GM21717 (cell line): ENCODE data around the gene EDEM3.
A peak's percentile ranks its signal among the peaks of the same experiment; 100 is the strongest.
"Not testable (repeated sequence)": the region's sequence is repeated elsewhere in the genome, so short reads cannot be mapped to it uniquely, and the experiment has no call there.

Experiments
- ATAC-seq: cut with Tn5 transposase; IDR thresholded peaks from one replicate; pipeline ENCODE4 v1.9.1; 2021; ENCODE audit warnings: mild to moderate bottlenecking, moderate library complexity; ENCODE audit not compliant: unreplicated experiment

The EDEM3 gene

GRCh38 chr1:184770181-184770979 lies 15.7 kb upstream of the EDEM3 start:
- ATAC-seq = no peak

- ATAC-seq = no peak
These were observed 14.6 kb upstream of the EDEM3 start for GRCh38 chr1:184769241-184769640.

- ATAC-seq = no peak
These were observed 13.8 kb upstream of the EDEM3 start for GRCh38 chr1:184768467-184768866.

- no peak for ATAC-seq
These were observed 12.9 kb upstream of the EDEM3 start for GRCh38 chr1:184767591-184767990.

GRCh38 chr1:184764483-184764882 lies 9.8 kb upstream of the EDEM3 start:
- no peak for ATAC-seq

- not testable (repeated sequence) for ATAC-seq
These were observed 8.9 kb upstream of the EDEM3 start for GRCh38 chr1:184763520-184763919.

GRCh38 chr1:184761969-184762485 lies 7.4 kb upstream of the EDEM3 start:
- no peak for ATAC-seq

- no peak for ATAC-seq
These were observed 5.0 kb upstream of the EDEM3 start for GRCh38 chr1:184759651-184760050.

- ATAC-seq = no peak
These were observed 4.5 kb upstream of the EDEM3 start for GRCh38 chr1:184759112-184759511.

- no peak for ATAC-seq
These were observed 3.2 kb upstream of the EDEM3 start for GRCh38 chr1:184757891-184758290.

- no peak for ATAC-seq
These were observed 2.7 kb upstream of the EDEM3 start for GRCh38 chr1:184757406-184757805.

GRCh38 chr1:184755226-184756065 lies 788 bp upstream of the EDEM3 start:
- peak; percentile 10 for ATAC-seq

GRCh38 chr1:184753608-184754475 lies 816 bp downstream of the EDEM3 start:
- ATAC-seq = peak; percentile 6

GRCh38 chr1:184753117-184753516 lies 1.5 kb downstream of the EDEM3 start:
- no peak for ATAC-seq

- no peak for ATAC-seq
These were observed 2.0 kb downstream of the EDEM3 start for GRCh38 chr1:184752656-184753055.

GRCh38 chr1:184748740-184749139 lies 5.9 kb downstream of the EDEM3 start:
- ATAC-seq = no peak

- peak; percentile 84 for ATAC-seq
These were observed 7.3 kb downstream of the EDEM3 start for GRCh38 chr1:184747089-184747955.

GRCh38 chr1:184745929-184746638 lies 8.6 kb downstream of the EDEM3 start:
- ATAC-seq = no peak

GRCh38 chr1:184745110-184745509 lies 9.5 kb downstream of the EDEM3 start:
- no peak for ATAC-seq
